Panc1 (cell line): ENCODE data around the gene IFT52. TPM values are rescaled to one million over a fixed set of nuclear protein-coding genes. Genes with fewer than 3 reads are reported as not detected.

Experiments used
- ATAC-seq: fragments of 200-7000 bp; cut with Tn5 transposase; 2 replicates; pipeline ENCODE4 v1.9.1; 2020; ENCODE audit warnings: mild to moderate bottlenecking, moderate library complexity
- BruUV-seq: library from RNA; stranded (reverse); fragments of 400-500 nt; replicated peaks from 2 replicates; lab custom pipeline; 2021; lab: Mats Ljungman, UMichigan
- CTCF ChIA-PET: fragments of 300-600 bp; sonication (Branson Sonifier 250); formaldehyde crosslinking; loops from one replicate; lab custom pipeline; 2022; ENCODE audit warnings: antibody characterized with exemption; lab: Charles Lee
- POLR2A ChIA-PET: fragments of 300-600 bp; sonication (Branson Sonifier 250); formaldehyde crosslinking; loops from one replicate; lab custom pipeline; 2022; ENCODE audit warnings: antibody characterized with exemption; lab: Charles Lee
- DNase-seq: peaks from one replicate; pipeline ENCODE4 v3.0.0-alpha.2; 2010; ENCODE audit warnings: low read depth, low spot score
- H3K27ac ChIP-seq: 2 replicates; pipeline ENCODE4 v1.5.1; 2011; ENCODE audit warnings: mild to moderate bottlenecking, low read length, inconsistent platforms
- H3K27me3 ChIP-seq: fragments of 200-500 bp; sonication (Bioruptor generic); 2 replicates; pipeline ENCODE4 v1.6.0; 2014; ENCODE audit warnings: low read length, inconsistent platforms; ENCODE audit not compliant: control insufficient read depth, insufficient read depth
- H3K36me3 ChIP-seq: fragments of 200-500 bp; sonication (Bioruptor generic); 2 replicates; pipeline ENCODE4 v1.5.1; 2014; ENCODE audit warnings: inconsistent platforms, mild to moderate bottlenecking, low read length, moderate library complexity; ENCODE audit not compliant: control insufficient read depth, insufficient read depth
- H3K4me1 ChIP-seq: 2 replicates; pipeline ENCODE4 v1.5.1; 2011; ENCODE audit warnings: inconsistent platforms, mild to moderate bottlenecking, low read length, moderate library complexity; ENCODE audit not compliant: control insufficient read depth, insufficient read depth
- H3K4me3 ChIP-seq, 2 experiments: 2 replicates each; pipeline ENCODE4 v1.5.1; 2011 to 2012; ENCODE audit warnings: low read depth in 2 of 2, low read length in 2 of 2, mild to moderate bottlenecking in 2 of 2, inconsistent platforms in 1 of 2, moderate library complexity in 1 of 2
- H3K9me3 ChIP-seq: fragments of 200-500 bp; sonication (Bioruptor generic); 2 replicates; pipeline ENCODE4 v1.5.1; 2014; ENCODE audit warnings: low read depth, mild to moderate bottlenecking, inconsistent platforms, low read length, moderate library complexity; ENCODE audit not compliant: control insufficient read depth, insufficient read depth
- POLR2AphosphoS5 ChIP-seq: IDR thresholded peaks from 2 replicates; pipeline ENCODE4 v1.6.1; 2012; ENCODE audit warnings: mild to moderate bottlenecking, low read depth, low read length, moderate library complexity
- REST ChIP-seq, 2 experiments: IDR thresholded peaks; 2 replicates each; pipeline ENCODE4 v1.6.1; 2011 to 2012; ENCODE audit warnings: low read depth in 2 of 2, control low read depth in 1 of 2, low read length in 1 of 2, mild to moderate bottlenecking in 1 of 2, moderate library complexity in 1 of 2; ENCODE audit not compliant: insufficient read depth in 1 of 2
- SIN3A ChIP-seq: IDR thresholded peaks from 2 replicates; pipeline ENCODE4 v1.6.1; 2012; ENCODE audit warnings: low read depth, mild to moderate bottlenecking, low read length, moderate library complexity, borderline replicate concordance; ENCODE audit not compliant: insufficient read depth
- TCF7L2 ChIP-seq: IDR thresholded peaks from 2 replicates; pipeline ENCODE4 v1.6.1; 2011; ENCODE audit warnings: mild to moderate bottlenecking, low read depth, low read length, inconsistent platforms
- in situ Hi-C: cut with HindIII; loops from 2 replicates; pipeline ENCODE4 v1.10.0; 2016; ENCODE audit warnings: low sequenced_read_pairs, low pct_unique_long_range_greater_than_20kb
- intact Hi-C: fragments of 100-400 bp; cut with micrococcal nuclease; formaldehyde crosslinking; loops from one replicate; pipeline ENCODE4 v1.10.0; 2022; ENCODE audit not compliant: unreplicated experiment
- total RNA-seq: library from RNA; stranded (reverse); gene quantifications from one replicate; pipeline ENCODE4 v1.2.1, GENCODE V29; 2021; ENCODE audit not compliant: unreplicated experiment
- TF ChIP-seq, protein P1 (sequence below): fragments of 450-650 bp; IDR thresholded peaks from 2 replicates; pipeline ENCODE4 v1.5.1; 2017; ENCODE audit warnings: mild to moderate bottlenecking

Gene IFT52
- total RNA-seq, 1 experiment from 2014 or later = 29.2 TPM

- H3K9me3 ChIP-seq = no peaks in the 10 kb centered on the region
- CTCF ChIA-PET = no interaction called here
These were observed 79.7 kb downstream of the IFT52 start for GRCh38 chr20:43670423-43670822.

DNA sequence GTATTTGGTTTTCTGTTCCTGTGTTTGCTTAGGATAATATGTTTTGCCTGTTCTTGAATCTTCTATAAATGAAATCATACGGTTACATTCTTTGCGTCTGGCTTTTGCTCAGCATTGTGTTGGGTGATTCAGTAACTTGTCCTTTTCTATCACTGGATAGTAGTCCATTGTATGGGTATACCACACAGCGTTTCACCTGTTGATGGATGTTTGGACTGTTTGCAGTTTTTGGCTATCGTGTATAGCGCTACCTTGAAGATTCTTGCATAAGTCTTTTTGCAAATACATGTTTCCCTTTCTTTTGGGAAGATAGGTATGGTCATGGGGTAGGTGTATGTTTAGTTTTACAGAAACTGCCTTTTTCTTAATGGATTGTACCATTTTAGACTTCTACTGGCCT, 85.6 kb downstream of the IFT52 start:
- no peak overlapping the region for H3K4me3 ChIP-seq
- TF ChIP-seq POLR2AphosphoS5 = no peak
- TF ChIP-seq TCF7L2 = no peak
- TF ChIP-seq, protein P1, sequence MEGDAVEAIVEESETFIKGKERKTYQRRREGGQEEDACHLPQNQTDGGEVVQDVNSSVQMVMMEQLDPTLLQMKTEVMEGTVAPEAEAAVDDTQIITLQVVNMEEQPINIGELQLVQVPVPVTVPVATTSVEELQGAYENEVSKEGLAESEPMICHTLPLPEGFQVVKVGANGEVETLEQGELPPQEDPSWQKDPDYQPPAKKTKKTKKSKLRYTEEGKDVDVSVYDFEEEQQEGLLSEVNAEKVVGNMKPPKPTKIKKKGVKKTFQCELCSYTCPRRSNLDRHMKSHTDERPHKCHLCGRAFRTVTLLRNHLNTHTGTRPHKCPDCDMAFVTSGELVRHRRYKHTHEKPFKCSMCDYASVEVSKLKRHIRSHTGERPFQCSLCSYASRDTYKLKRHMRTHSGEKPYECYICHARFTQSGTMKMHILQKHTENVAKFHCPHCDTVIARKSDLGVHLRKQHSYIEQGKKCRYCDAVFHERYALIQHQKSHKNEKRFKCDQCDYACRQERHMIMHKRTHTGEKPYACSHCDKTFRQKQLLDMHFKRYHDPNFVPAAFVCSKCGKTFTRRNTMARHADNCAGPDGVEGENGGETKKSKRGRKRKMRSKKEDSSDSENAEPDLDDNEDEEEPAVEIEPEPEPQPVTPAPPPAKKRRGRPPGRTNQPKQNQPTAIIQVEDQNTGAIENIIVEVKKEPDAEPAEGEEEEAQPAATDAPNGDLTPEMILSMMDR = no peak
- TF ChIP-seq REST (IDR thresholded peaks at IDR 0.05; ENCODE audit: insufficient read depth in 1 of 2, low read depth in 2 of 2, low read length in 1 of 2) = no peak
- TF ChIP-seq SIN3A = no peak
- ChIA-PET POLR2A (no interaction called here), CTCF (no interaction called here)
- no peaks in the 10 kb centered on the region for H3K27me3 ChIP-seq
- H3K36me3 ChIP-seq = no peaks in the 10 kb centered on the region
- DNase-seq = no peak
- ATAC-seq = no peak
- no peak overlapping the region for H3K27ac ChIP-seq
- no peaks in the 10 kb centered on the region for H3K9me3 ChIP-seq
- no peaks in the 10 kb centered on the region for H3K4me1 ChIP-seq
- intact Hi-C loops = no loop called here
- BruUV-seq = no TSS peak
- in situ Hi-C loops = no loop called here

More at GRCh38 chr20:43670423-43670822, 79.7 kb downstream of the IFT52 start:
- in situ Hi-C loops = no loop called here
- POLR2A ChIA-PET = no interaction called here
- ATAC-seq = no peak
- no TSS peak for BruUV-seq
- H3K36me3 ChIP-seq = no peaks in the 10 kb centered on the region
- no peaks in the 10 kb centered on the region for H3K27me3 ChIP-seq
- intact Hi-C loops = no loop called here
- TF ChIP-seq SIN3A = no peak
- no peak for TF ChIP-seq TCF7L2
- no peak for TF ChIP-seq POLR2AphosphoS5
- TF ChIP-seq REST (IDR thresholded peaks at IDR 0.05; ENCODE audit: insufficient read depth in 1 of 2, low read depth in 2 of 2, low read length in 1 of 2) = no peak
- TF ChIP-seq, protein P1 = no peak
- H3K27ac ChIP-seq = no peak overlapping the region
- H3K4me1 ChIP-seq = peaks cover 21% of the 10 kb centered on the region; the same call in 1 of the 2 replicates
- no peak for DNase-seq
- H3K4me3 ChIP-seq = no peak overlapping the region
